A673 (cell line): ENCODE measurements around the gene GULP1. TPM values are rescaled to one million over a fixed set of nuclear protein-coding genes. Genes with fewer than 3 reads are reported as not detected.

Experiments
- BruUV-seq: library from RNA; stranded (reverse); fragments of 400-500 nt; replicated peaks from 2 replicates; lab custom pipeline; 2021; lab: Mats Ljungman, UMichigan
- CTCF ChIA-PET: fragments of 300-600 bp; sonication (Branson Sonifier 250); formaldehyde crosslinking; loops from one replicate; lab custom pipeline; 2022; ENCODE audit warnings: antibody characterized with exemption; lab: Charles Lee
- POLR2A ChIA-PET: fragments of 300-600 bp; sonication (Branson Sonifier 250); formaldehyde crosslinking; loops from one replicate; lab custom pipeline; 2022; ENCODE audit warnings: antibody characterized with exemption; ENCODE audit not compliant: low non-redundant PET; lab: Charles Lee
- DNase-seq: peaks from one replicate; pipeline ENCODE4 v3.0.0-alpha.2; 2015; ENCODE audit warnings: low spot score
- H3K27ac ChIP-seq: fragments of 200-600 bp; sonication (generic); 2 replicates; pipeline ENCODE4 v1.5.1; 2016; ENCODE audit warnings: mixed run types, low read depth, mild to moderate bottlenecking, mixed read lengths, antibody characterized with exemption, low read length; ENCODE audit not compliant: poor library complexity, severe bottlenecking
- H3K27me3 ChIP-seq: fragments of 200-600 bp; sonication (generic); replicated peaks from 2 replicates; pipeline ENCODE4 v1.6.1; 2017; ENCODE audit warnings: mixed run types, low read depth, mild to moderate bottlenecking, mixed read lengths, antibody characterized with exemption, low read length; ENCODE audit not compliant: insufficient read depth, poor library complexity
- H3K36me3 ChIP-seq: fragments of 200-600 bp; sonication (generic); 2 replicates; pipeline ENCODE4 v1.6.1; 2016; ENCODE audit warnings: mixed run types, mild to moderate bottlenecking, mixed read lengths, antibody characterized with exemption, low read length; ENCODE audit not compliant: insufficient read depth, poor library complexity, severe bottlenecking
- H3K4me1 ChIP-seq: fragments of 200-600 bp; sonication (generic); 2 replicates; pipeline ENCODE4 v1.6.1; 2017; ENCODE audit warnings: mixed run types, mild to moderate bottlenecking, mixed read lengths, antibody characterized with exemption, low read length; ENCODE audit not compliant: insufficient read depth, poor library complexity, severe bottlenecking
- H3K4me3 ChIP-seq: fragments of 200-600 bp; sonication (generic); 2 replicates; pipeline ENCODE4 v1.5.1; 2016; ENCODE audit warnings: low read depth, mixed run types, mild to moderate bottlenecking, mixed read lengths, low read length; ENCODE audit not compliant: poor library complexity, severe bottlenecking
- H3K9me3 ChIP-seq: fragments of 200-600 bp; sonication (generic); 2 replicates; pipeline ENCODE4 v1.6.1; 2016; ENCODE audit warnings: mixed run types, low read depth, mild to moderate bottlenecking, mixed read lengths, antibody characterized with exemption, low read length; ENCODE audit not compliant: poor library complexity, severe bottlenecking
- CTCF ChIP-seq: fragments of 300-800, 200-600 bp; sonication (generic); conservative IDR thresholded peaks from 2 replicates; pipeline ENCODE4 v1.5.1; 2017; ENCODE audit warnings: low read depth, mild to moderate bottlenecking, antibody characterized with exemption, low read length, moderate library complexity, mixed read lengths
- EZH2 ChIP-seq: fragments of 200-600 bp; sonication (generic); IDR thresholded peaks from 2 replicates; pipeline ENCODE4 v1.6.1; 2017; ENCODE audit warnings: borderline replicate concordance, low read depth, mild to moderate bottlenecking, mixed read lengths, antibody characterized with exemption, low read length; ENCODE audit not compliant: poor library complexity, severe bottlenecking
- intact Hi-C: fragments of 100-400 bp; cut with micrococcal nuclease; formaldehyde crosslinking; loops from one replicate; pipeline ENCODE4 v1.10.0; 2022; ENCODE audit not compliant: unreplicated experiment
- total RNA-seq: library from RNA; stranded (reverse); gene quantifications from 2 replicates; pipeline ENCODE4 v1.2.3, GENCODE V29; 2021

GULP1 gene
- total RNA-seq, 1 experiment from 2014 or later = 7.2 TPM

DNA sequence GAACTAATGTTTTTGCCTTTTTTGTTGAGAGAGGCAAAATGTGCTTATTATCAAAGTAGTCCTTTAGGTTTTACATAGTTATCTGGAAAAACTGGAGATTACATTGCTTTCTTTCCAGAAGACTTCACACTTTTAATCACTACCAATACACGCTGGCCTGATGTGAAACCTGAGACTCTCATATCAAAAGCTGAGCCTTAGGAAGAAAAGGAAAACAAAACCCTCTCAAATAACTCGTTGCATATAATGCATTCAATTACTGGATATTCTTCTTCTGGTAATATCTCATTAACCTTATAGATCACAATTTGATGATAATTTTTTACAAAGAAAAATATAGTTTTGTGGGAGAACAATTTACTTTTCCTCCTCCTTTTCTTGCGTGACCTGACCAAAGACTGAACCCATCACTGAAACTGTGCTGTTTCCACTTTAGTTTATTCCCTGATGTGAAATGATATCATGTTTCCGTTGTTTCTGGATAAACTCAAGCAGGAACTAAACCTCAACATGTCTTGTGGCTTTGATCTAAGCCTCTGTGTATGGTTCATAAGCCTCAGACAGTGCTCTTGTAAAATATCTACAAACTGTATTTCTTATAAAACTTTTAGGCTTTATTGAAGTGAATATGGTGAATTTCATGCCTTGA lies 332.4 kb downstream of the GULP1 start:
- peak; percentile 44 for DNase-seq
- no peaks in the 10 kb centered on the region for H3K9me3 ChIP-seq
- H3K36me3 ChIP-seq = no peaks in the 10 kb centered on the region
- no peak for TF ChIP-seq CTCF
- no peak for TF ChIP-seq EZH2
- intact Hi-C loops = no loop called here
- no TSS peak for BruUV-seq
- no peaks in the 10 kb centered on the region for H3K4me1 ChIP-seq
- H3K27ac ChIP-seq = no peak overlapping the region
- ChIA-PET POLR2A (no interaction called here), CTCF (no interaction called here)
- H3K4me3 ChIP-seq = no peak overlapping the region
- H3K27me3 ChIP-seq = no peaks in the 10 kb centered on the region

- no peak for TF ChIP-seq CTCF
- TF ChIP-seq EZH2 = no peak
- Histone ChIP-seq H3K4me3 (no peak overlapping the region), H3K27ac (no peak overlapping the region), H3K27me3 (no peaks in the 10 kb centered on the region), H3K9me3 (no peaks in the 10 kb centered on the region), H3K4me1 (peaks cover 7% of the 10 kb centered on the region), H3K36me3 (no peaks in the 10 kb centered on the region)
- ChIA-PET CTCF (no interaction called here), POLR2A (no interaction called here)
- DNase-seq = no peak
- intact Hi-C loops = no loop called here
- no TSS peak for BruUV-seq
Measured at GRCh38 chr2:188627471-188627870, 335.8 kb downstream of the GULP1 start.

DNA sequence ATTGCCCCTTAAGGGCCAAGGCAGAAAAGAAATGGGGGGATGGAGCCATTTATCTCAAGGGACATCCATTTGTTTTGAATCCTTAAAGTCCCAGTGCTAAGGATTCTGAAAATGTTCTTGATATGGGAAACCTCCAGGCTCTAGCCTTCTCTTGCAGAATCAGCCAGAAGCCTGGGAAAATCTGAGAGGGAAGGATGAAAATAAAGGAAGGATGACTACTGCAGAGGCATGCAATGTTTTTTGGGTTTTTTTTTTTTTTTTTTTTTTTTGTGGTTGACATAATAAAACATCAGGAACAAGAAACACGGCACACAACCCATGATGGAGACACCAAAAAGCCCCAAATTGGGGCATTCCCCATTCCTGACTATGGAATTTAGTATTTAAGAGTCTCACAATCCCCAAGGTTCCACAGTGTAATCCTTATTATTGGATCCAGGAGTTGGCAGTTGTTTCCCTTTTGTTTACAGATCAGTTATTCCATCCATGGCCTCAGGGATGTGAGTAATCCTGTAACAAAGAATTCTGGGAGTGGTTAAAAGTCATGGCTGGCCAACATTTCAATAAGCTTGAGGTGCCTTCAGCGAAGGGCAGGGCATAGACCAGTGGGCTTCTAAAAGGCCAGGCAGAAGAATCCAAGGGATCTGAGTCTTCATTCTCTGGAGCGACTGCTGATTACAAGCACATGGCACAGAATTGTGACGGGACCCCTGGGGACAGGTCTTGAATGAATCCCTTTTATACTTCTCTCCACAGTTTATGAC lies 337.5 kb downstream of the GULP1 start:
- ChIA-PET POLR2A (no interaction called here), CTCF (no interaction called here)
- H3K27ac ChIP-seq = no peak overlapping the region
- H3K36me3 ChIP-seq = no peaks in the 10 kb centered on the region
- BruUV-seq = no TSS peak
- H3K27me3 ChIP-seq = no peaks in the 10 kb centered on the region
- no peak overlapping the region for H3K4me3 ChIP-seq
- H3K4me1 ChIP-seq = peaks cover 7% of the 10 kb centered on the region
- intact Hi-C loops = no loop called here
- TF ChIP-seq CTCF (no peak), EZH2 (no peak)
- DNase-seq = peak; percentile 36
- H3K9me3 ChIP-seq = no peaks in the 10 kb centered on the region
